Retina (tissue), 1 donor: Measurements from ENCODE around the gene DSCAML1.

Experiments used
- DNase-seq: peaks from one replicate; pipeline ENCODE4 v3.0.0-alpha.2; 2016

Gene DSCAML1

DNA sequence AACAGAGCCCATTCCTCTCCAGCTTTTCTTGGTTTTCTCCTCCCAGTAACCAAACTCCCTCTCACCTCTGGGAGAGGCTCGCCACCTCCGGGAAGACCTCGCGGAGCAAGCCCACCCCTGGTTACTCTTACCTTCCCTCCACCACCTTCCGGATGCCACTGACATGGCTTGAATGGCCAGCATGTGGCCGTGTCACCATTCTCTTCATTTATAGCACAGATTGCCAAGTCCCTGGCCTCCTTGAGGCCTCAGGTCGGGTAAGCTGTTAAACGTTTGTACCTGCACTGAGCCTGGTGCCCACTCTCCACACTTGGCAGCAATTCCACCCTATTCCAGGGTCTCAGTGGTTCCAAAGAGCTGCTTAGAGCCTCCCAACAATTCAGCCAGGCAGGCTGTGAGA, 35.5 kb upstream of the DSCAML1 start:
- DNase-seq: no peak

GRCh38 chr11:117831661-117832415, 34.8 kb upstream of the DSCAML1 start:
- no peak for DNase-seq

- DNase-seq: no peak
Observed at GRCh38 chr11:117830674-117831351, 33.8 kb upstream of the DSCAML1 start.

DNA sequence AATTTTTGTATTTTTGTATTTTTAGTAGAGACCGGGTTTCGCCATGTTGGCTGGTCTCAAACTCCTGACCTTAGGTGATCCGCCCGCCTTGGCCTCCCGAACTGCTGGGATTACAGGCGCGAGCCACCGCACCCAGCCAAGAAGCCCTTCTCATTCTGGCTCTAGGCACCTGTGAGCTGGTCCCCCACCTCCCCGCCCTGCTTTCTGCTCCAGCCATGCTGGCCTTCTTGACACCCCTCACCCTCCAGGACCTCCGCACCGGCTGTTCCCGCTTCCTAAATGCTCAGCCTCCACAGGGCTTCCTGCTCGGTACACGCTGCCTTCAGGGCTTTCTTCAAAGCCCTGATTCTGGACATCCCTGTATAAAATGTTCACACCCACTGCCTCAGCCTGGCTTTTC, 33.1 kb upstream of the DSCAML1 start:
- no peak for DNase-seq

DNA sequence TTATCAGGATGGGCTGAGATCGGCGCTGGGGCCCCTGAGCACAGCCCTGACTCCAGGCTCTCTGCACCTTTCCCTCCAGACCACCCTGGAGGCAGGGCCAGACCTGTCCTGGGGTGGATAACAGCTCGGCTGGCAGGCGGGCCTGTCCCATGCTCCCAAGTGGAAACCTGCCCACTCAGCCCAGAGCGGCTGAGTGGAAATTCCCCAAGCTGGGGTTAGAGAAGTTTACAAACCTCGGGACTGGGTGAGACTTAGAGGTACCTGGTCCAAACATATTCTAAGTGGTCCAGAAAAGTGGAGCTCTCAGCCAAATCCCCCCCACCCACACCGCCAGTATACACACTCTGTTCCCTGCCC, 32.3 kb upstream of the DSCAML1 start:
- DNase-seq: no peak

DNA sequence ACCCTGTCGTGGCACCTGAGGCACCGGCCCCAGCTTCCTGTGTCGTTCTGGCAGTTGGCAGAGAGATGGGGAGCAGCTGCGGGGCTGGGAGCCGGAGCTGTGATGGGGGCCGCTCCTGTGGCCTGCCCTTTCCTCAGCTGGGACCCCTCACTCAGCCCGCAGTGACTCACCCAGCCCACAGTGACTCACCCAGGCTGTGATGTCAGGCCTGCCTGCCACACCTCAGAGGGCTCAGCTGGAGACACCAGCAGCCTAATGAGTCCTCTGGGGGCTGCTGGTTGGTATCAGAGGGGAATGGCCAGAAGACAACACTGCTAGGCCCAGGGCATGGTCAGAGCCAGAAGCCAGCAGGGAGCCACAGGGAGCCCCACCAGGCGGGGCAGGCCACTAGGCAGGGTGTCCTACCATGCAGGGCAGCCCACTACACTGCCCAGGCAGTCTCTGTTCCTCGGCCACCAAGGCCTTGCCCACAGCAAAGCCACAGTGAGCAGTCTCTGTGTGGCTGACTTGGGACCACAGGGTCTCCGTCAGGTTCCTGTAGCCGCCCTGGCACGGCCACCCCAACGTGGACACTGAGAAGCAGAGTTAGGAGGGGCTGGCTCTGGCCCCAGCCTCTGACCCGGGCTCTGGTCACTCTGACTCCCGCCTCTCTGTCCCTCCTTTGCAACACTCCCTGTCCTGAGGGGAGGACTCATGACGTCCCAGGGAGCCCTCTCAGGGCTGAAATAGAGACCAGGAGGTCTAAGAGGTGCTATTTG, 31.8 kb upstream of the DSCAML1 start:
- DNase-seq: no peak

DNA sequence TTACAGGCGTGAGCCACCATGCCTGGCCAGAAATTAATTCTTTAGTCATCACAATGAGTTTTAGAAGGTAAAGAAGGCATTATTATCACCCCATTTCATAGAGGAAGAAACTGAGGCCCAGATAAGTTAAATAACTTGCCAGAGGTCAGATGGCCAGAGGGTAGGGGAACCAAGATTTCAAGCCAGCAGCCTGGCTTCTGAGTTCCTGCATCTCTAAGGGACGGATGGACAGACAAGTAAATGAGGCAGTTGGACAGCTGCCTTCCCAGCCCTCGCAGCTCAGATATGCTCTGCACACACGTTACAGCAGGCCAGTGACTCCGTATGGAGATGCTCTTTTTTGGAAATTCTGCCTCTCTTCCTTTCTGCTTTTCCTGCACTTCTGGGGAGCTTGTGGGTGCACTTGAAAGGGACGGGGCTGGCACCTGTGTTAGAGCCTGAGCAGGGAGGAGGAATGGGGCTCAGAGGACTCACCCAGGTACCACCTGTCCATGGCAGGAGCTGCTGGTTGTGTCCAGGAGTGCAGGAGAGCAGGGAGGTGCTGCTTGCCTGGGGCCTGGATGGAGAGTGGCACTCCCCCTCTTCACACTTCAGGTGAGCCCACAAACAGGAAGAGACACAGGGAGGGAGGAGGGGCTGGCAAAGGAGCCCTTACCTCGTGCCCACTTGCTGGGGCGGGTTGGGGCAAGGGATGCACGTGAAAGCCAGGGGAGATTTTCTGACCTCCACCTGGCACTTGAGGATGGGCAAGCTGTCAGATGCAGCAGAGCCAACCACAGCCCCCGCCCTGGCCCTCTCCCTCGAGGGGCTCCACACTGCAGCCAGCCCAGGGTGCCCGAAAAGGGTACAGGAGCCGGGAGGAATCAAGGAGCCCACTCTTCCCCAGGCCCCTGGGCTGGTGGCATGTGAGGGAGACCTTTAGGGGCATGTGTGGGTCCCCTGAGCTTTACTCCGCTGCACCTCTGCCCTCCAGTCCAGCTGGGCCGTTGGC, 30.8 kb upstream of the DSCAML1 start:
- no peak for DNase-seq

GRCh38 chr11:117826832-117827231, 29.8 kb upstream of the DSCAML1 start:
- no peak for DNase-seq

GRCh38 chr11:117826190-117826570, 29.2 kb upstream of the DSCAML1 start:
- no peak for DNase-seq

DNA sequence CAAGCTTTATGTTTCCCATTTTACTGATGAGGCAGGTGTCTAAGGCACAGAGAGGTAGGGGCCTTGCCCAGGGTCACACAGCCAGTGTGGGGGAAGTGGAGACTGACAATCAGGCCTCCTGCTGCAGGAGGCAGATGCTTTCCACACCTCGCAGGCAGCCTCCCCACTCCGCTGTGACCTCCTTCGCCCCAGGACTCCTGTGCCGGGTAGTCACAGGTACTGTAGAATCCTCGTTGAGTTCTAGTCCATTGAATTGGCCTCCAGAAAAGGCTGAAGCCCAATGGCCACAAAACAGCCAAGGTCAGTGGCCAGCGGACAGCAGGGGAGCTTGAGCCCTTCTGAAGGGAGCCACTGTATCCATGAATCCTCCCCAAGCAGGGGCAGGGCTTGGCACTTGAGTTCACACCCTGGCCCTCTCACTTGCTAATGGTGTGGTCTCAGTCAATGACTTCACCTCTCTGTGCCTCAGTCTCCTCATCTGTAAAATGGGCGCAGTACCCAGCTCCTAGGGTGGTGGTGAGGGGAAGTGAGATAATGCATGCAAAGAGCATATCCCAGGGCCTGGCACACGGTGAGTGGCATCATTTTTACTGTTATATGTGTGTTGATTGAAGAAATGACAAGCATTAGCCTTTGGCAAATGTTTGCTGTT, 28.6 kb upstream of the DSCAML1 start:
- no peak for DNase-seq

DNA sequence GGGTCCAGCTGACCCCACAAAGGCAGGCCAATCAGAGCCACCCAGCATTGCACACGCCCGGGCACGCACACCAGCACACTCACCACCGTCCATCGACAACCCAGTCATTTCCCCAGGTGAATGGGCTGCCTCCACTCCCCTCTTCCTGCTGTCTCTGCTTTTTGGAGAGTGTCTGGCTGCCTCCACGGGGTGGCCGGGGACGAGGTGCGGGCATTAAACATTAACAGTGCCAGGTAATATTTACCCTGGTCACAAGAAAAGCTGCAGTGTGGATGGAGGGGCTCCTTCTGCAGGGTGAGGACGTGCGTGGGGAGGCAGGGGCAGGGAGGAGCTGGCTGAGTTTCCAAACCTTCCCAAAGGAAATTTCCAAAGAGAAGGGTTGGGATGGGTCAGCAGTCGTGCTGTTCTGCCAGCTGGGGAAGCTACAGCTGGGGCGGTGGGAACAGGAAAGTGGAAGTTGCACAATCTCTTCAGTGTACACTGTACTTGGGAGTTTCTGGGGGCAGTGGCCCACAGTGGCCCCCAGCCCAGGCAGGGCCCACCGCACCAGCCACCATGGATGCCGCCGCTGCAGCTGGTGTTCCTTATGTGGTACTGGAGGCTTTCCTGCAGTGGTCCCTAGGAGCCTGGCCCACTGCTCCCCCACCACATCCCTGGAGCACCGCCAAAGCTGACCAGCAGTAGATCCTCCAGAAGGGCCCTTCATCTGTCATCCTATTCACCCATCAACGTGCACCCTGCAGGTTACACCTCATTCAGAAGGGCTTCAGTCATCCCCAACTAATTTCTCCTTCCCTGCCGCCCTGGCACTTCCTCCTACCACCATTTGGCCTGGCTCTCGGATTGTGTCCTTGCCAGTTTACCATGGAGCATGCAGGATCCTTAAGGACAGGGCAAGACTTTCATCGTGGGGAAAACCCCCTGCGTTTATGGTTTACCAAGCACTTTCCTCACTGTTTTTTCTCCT, 27.8 kb upstream of the DSCAML1 start, which contains the start of gene FXYD2:
Gene FXYD2 (minus strand): TSS at position 174 of the 967 bp plus-strand sequence. CDS start 66 bp downstream, at position 108.
- no peak for DNase-seq

DNA sequence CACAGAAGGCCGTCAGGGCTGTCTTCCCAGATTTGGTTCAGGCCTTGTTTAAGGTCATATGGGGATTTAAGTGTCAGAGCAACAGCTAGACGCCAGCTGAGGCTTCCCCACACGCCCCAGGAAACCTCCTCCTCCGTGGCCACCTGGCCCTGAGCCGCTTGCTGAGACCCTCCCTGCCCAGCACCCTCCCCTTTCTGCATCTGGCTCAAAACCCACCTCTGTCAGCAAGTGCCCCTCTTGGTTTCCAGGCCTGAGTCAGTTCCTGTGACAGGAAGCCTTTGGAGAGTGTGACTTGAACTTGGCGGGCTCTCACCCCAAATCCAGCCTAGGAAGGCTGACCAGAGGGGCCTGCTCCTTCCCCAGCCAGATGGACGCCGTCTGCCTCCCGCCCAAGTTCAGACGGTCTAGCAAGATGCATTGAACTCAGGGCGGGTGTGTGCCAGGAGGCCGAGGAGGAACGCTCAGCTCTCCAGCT, 27.0 kb upstream of the DSCAML1 start:
- peak; percentile 56 for DNase-seq

GRCh38 chr11:117823294-117823945, 26.4 kb upstream of the DSCAML1 start:
- no peak for DNase-seq

- no peak for DNase-seq
Observed at GRCh38 chr11:117822074-117823033, 25.3 kb upstream of the DSCAML1 start.

DNA sequence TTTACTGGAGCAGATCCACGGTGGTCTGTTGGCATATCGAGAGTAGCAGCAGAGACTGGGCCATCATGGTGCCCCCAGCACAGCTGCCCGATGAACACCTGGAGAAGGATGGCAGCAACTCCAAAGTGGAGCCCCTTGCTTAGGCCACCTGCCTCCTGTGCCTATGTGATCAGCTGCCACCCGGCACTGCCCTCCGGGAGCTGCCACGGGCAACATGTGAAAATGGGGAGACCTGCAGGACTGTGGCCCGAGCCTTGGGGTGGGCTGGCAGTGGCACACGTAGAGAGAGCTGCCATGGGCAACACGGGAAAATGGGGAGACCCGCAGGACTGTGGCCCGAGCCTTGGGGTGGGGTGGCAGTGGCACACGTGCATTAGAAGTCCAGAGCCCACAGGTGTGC, 24.4 kb upstream of the DSCAML1 start:
- no peak for DNase-seq

DNA sequence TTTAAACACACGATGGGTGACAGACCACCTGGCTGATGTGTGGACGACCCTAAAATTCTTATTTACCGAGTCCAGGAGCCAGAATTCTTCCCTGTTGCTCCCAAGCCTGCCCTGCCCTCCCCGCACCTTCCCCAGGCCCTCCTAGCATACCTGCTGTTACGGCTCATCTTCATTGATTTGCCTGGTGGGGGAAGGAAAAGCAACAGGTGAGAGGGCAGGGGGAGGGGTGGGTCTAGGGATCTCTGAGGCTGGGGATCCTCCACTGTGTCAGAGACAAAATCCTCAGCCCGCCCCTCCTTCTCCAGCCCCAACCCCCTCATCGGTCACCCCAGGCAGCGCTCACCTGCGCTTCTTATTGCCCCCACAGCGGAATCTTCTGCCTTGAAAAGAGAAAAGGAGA, 23.5 kb upstream of the DSCAML1 start:
- DNase-seq: no peak

- DNase-seq: no peak
Observed at GRCh38 chr11:117820071-117820470, 23.1 kb upstream of the DSCAML1 start.

- peak; percentile 84 for DNase-seq
Observed at GRCh38 chr11:117819096-117820040, 22.4 kb upstream of the DSCAML1 start.
